ENCODE data around the gene TK2. TPM values are rescaled to one million over a fixed set of nuclear protein-coding genes. Genes with fewer than 3 reads are reported as not detected.

TK2 gene
- total and polyA plus RNA-seq, 9 of the 15 experiments (the other 6 are each of a cell fraction or from before 2014, with no cell fraction given): 1.1 to 10.2 (median 5.3) TPM

DNA sequence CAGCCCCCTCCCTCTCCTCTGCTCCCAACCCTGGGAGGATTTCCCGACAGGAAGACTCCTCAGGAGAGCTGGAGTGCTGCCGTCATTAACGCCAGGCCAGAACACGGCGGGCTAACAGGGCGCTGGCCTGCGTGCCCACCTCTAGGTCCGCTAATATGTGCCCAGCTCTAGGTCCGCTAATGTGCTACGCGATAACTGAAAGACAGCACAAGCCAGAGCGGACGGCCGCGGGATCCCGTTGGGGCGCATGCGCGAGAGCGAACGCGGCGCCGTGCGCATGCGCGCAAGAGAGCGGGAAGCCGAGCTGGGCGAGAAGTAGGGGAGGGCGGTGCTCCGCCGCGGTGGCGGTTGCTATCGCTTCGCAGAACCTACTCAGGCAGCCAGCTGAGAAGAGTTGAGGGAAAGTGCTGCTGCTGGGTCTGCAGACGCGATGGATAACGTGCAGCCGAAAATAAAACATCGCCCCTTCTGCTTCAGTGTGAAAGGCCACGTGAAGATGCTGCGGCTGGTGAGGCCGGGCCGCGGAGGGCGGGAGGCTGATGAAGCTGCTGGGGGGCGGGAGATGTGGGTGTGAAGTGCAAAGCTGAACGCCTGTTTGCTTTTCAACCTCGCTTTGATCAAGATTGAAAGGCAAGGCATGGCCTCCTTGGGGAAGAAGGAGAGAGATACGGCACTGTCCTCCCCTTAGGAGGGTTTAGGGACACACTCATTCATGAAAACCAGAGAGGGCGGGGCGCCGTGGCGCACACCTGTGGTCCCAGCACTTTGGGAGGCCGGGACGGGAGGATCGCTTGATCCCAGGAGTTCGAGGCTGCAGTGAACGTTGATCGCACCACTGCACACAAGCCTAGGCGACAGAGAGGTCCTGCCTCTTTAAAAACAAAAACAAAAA lies 2.6 kb upstream of the TK2 start, which contains the start of gene CKLF (continued):
- TF ChIP-seq ZBTB17 (CRISPR knock-in tag; IDR thresholded peaks at IDR 0.05) (0 out of 2 replicates have a peak, but pooled peaks have one; percentile 17), BMI1 (IDR thresholded peaks at IDR 0.05; ENCODE audit: low read length) (no peak), WHSC1 (IDR thresholded peaks at IDR 0.05; ENCODE audit: low read length) (no peak), NFYB (IDR thresholded peaks at IDR 0.05; ENCODE audit: extremely low read depth, insufficient read length) (no peak), ZNF589 (CRISPR knock-in tag; IDR thresholded peaks at IDR 0.05; ENCODE audit: low read depth) (peak; percentile 15; the same call in 1 of the 2 replicates), ZBTB1 (CRISPR knock-in tag; IDR thresholded peaks at IDR 0.05; ENCODE audit: borderline replicate concordance, low read depth) (peak; percentile 90), HDAC8 (tag; IDR thresholded peaks at IDR 0.05) (peak; percentile 55; the same call in 1 of the 2 replicates), ZEB2 (IDR thresholded peaks at IDR 0.05) (peak; percentile 61; the same call in 1 of the 2 replicates), TBP (optimal IDR thresholded peaks at IDR 0.05; ENCODE audit: low read depth, low read length) (peak; percentile 77), ZNF282 (CRISPR knock-in tag; IDR thresholded peaks at IDR 0.05) (peak; percentile 98), ZNF431 (CRISPR knock-in tag; IDR thresholded peaks at IDR 0.05) (peak; percentile 93), KAT7 (CRISPR knock-in tag; IDR thresholded peaks at IDR 0.05; ENCODE audit: borderline replicate concordance) (peak; percentile 96; the same call in 1 of the 2 replicates), ZZZ3 (IDR thresholded peaks at IDR 0.05) (no peak), ZNF766 (CRISPR knock-in tag; conservative IDR thresholded peaks at IDR 0.05) (peak; percentile 77; the same call in 1 of the 2 replicates)
- TF ChIP-seq, protein P1, sequence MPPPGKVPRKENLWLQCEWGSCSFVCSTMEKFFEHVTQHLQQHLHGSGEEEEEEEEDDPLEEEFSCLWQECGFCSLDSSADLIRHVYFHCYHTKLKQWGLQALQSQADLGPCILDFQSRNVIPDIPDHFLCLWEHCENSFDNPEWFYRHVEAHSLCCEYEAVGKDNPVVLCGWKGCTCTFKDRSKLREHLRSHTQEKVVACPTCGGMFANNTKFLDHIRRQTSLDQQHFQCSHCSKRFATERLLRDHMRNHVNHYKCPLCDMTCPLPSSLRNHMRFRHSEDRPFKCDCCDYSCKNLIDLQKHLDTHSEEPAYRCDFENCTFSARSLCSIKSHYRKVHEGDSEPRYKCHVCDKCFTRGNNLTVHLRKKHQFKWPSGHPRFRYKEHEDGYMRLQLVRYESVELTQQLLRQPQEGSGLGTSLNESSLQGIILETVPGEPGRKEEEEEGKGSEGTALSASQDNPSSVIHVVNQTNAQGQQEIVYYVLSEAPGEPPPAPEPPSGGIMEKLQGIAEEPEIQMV (tag; conservative IDR thresholded peaks at IDR 0.05; ENCODE audit: low read depth): peak; percentile 82; the same call in 1 of the 2 replicates
- TF ChIP-seq, protein P2, sequence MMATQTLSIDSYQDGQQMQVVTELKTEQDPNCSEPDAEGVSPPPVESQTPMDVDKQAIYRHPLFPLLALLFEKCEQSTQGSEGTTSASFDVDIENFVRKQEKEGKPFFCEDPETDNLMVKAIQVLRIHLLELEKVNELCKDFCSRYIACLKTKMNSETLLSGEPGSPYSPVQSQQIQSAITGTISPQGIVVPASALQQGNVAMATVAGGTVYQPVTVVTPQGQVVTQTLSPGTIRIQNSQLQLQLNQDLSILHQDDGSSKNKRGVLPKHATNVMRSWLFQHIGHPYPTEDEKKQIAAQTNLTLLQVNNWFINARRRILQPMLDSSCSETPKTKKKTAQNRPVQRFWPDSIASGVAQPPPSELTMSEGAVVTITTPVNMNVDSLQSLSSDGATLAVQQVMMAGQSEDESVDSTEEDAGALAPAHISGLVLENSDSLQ (IDR thresholded peaks at IDR 0.05): no peak; the same call in none of the 2 replicates
- TF ChIP-seq, protein P3, sequence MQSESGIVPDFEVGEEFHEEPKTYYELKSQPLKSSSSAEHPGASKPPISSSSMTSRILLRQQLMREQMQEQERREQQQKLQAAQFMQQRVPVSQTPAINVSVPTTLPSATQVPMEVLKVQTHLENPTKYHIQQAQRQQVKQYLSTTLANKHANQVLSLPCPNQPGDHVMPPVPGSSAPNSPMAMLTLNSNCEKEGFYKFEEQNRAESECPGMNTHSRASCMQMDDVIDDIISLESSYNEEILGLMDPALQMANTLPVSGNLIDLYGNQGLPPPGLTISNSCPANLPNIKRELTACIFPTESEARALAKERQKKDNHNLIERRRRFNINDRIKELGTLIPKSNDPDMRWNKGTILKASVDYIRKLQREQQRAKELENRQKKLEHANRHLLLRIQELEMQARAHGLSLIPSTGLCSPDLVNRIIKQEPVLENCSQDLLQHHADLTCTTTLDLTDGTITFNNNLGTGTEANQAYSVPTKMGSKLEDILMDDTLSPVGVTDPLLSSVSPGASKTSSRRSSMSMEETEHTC (IDR thresholded peaks at IDR 0.05): no peak
- TF ChIP-seq, protein P4, sequence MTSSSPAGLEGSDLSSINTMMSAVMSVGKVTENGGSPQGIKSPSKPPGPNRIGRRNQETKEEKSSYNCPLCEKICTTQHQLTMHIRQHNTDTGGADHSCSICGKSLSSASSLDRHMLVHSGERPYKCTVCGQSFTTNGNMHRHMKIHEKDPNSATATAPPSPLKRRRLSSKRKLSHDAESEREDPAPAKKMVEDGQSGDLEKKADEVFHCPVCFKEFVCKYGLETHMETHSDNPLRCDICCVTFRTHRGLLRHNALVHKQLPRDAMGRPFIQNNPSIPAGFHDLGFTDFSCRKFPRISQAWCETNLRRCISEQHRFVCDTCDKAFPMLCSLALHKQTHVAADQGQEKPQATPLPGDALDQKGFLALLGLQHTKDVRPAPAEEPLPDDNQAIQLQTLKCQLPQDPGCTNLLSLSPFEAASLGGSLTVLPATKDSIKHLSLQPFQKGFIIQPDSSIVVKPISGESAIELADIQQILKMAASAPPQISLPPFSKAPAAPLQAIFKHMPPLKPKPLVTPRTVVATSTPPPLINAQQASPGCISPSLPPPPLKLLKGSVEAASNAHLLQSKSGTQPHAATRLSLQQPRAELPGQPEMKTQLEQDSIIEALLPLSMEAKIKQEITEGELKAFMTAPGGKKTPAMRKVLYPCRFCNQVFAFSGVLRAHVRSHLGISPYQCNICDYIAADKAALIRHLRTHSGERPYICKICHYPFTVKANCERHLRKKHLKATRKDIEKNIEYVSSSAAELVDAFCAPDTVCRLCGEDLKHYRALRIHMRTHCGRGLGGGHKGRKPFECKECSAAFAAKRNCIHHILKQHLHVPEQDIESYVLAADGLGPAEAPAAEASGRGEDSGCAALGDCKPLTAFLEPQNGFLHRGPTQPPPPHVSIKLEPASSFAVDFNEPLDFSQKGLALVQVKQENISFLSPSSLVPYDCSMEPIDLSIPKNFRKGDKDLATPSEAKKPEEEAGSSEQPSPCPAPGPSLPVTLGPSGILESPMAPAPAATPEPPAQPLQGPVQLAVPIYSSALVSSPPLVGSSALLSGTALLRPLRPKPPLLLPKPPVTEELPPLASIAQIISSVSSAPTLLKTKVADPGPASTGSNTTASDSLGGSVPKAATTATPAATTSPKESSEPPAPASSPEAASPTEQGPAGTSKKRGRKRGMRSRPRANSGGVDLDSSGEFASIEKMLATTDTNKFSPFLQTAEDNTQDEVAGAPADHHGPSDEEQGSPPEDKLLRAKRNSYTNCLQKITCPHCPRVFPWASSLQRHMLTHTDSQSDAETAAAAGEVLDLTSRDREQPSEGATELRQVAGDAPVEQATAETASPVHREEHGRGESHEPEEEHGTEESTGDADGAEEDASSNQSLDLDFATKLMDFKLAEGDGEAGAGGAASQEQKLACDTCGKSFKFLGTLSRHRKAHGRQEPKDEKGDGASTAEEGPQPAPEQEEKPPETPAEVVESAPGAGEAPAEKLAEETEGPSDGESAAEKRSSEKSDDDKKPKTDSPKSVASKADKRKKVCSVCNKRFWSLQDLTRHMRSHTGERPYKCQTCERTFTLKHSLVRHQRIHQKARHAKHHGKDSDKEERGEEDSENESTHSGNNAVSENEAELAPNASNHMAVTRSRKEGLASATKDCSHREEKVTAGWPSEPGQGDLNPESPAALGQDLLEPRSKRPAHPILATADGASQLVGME (CRISPR knock-in tag; IDR thresholded peaks at IDR 0.05): peak; percentile 25; the same call in 1 of the 2 replicates
